Suprapubic skin (tissue), 4 donors: ENCODE measurements around the gene TBC1D8. TPM values are rescaled to one million over a fixed set of nuclear protein-coding genes. Genes with fewer than 3 reads are reported as not detected.

Source experiments
- DNase-seq, 2 donors: peaks; one replicate each; pipeline ENCODE4 v3.0.0-alpha.2; 2019; ENCODE audit warnings: low spot score in 2 of 2
- H3K27ac ChIP-seq: fragments of 200-600 bp; sonication (generic); one replicate; pipeline ENCODE4 v1.5.1; 2019
- H3K27me3 ChIP-seq: fragments of 200-600 bp; sonication (generic); one replicate; pipeline ENCODE4 v1.5.1; 2019
- H3K36me3 ChIP-seq: fragments of 200-600 bp; sonication (generic); one replicate; pipeline ENCODE4 v1.5.1; 2019
- H3K4me1 ChIP-seq: fragments of 200-600 bp; sonication (generic); one replicate; pipeline ENCODE4 v1.5.1; 2019
- H3K4me3 ChIP-seq: fragments of 200-600 bp; sonication (generic); one replicate; pipeline ENCODE4 v1.5.1; 2019; ENCODE audit warnings: mild to moderate bottlenecking
- H3K9me3 ChIP-seq: fragments of 200-600 bp; sonication (generic); one replicate; pipeline ENCODE4 v1.5.1; 2019
- CTCF ChIP-seq, 2 donors: fragments of 200-600 bp in 1 of 2; fragments of 450-650 bp in 1 of 2; sonication (generic) in 1 of 2; IDR thresholded peaks; one replicate each; pipeline ENCODE4 v1.5.1; 2016 to 2019; ENCODE audit warnings: antibody characterized with exemption in 2 of 2, mild to moderate bottlenecking in 1 of 2, moderate library complexity in 1 of 2
- EP300 ChIP-seq: sonication (generic); formaldehyde crosslinking; IDR thresholded peaks from one replicate; pipeline ENCODE4 v1.6.1; 2017; ENCODE audit warnings: antibody characterized with exemption
- POLR2A ChIP-seq, 2 donors: fragments of 450-650 bp; IDR thresholded peaks; one replicate each; pipeline ENCODE4 v1.6.1; 2017; ENCODE audit warnings: antibody characterized with exemption in 2 of 2, mild to moderate bottlenecking in 2 of 2, moderate library complexity in 2 of 2
- POLR2AphosphoS5 ChIP-seq, 3 donors: sonication (generic); formaldehyde crosslinking; IDR thresholded peaks; one replicate each; pipeline ENCODE4 v1.6.1; 2017; ENCODE audit warnings: antibody characterized with exemption in 3 of 3
- WGBS: methylation state at CpG from one replicate; pipeline ENCODE4 v1.1.5; 2018; 5-methylcytosine and 5-hydroxymethylcytosine counted together
- total RNA-seq, 4 donors: library from RNA; depleted of rRNA; stranded (reverse); fragments of >200 nt; gene quantifications; one replicate each; pipeline ENCODE4 v1.1.0, GENCODE V29; 2016

TBC1D8 gene
- total RNA-seq, 4 donors from 2014 or later: 38.8 to 309 (median 68.3) TPM

GRCh38 chr2:101195871-101196661 is 44.9 kb upstream of the TBC1D8 start:
- Histone ChIP-seq H3K27me3 (no peaks in the 10 kb centered on the region), H3K36me3 (no peaks in the 10 kb centered on the region), H3K4me3 (no peak overlapping the region), H3K4me1 (peaks cover 6% of the 10 kb centered on the region), H3K27ac (no peak overlapping the region), H3K9me3 (no peaks in the 10 kb centered on the region)
- no peak for DNase-seq
- no peak for TF ChIP-seq EP300
- TF ChIP-seq POLR2A (IDR thresholded peaks at IDR 0.05): no peak
- no peak for TF ChIP-seq POLR2AphosphoS5 (IDR thresholded peaks at IDR 0.05)
- no peak for TF ChIP-seq CTCF (IDR thresholded peaks at IDR 0.05)
- 89% methylated on average over 9 of the region's 9 CpGs for WGBS

GRCh38 chr2:101193033-101193626 is 41.9 kb upstream of the TBC1D8 start:
- 92% methylated on average over 10 of the region's 11 CpGs for WGBS
- Histone ChIP-seq H3K4me3 (no peak overlapping the region), H3K36me3 (no peaks in the 10 kb centered on the region), H3K27ac (no peak overlapping the region), H3K27me3 (no peaks in the 10 kb centered on the region), H3K9me3 (no peaks in the 10 kb centered on the region), H3K4me1 (peaks cover 3% of the 10 kb centered on the region)
- TF ChIP-seq POLR2A (IDR thresholded peaks at IDR 0.05) (no peak), POLR2AphosphoS5 (IDR thresholded peaks at IDR 0.05) (no peak), CTCF (IDR thresholded peaks at IDR 0.05) (no peak), EP300 (no peak)
- DNase-seq: no peak

GRCh38 chr2:101190747-101191516 is 39.8 kb upstream of the TBC1D8 start:
- no peak overlapping the region for H3K4me3 ChIP-seq
- TF ChIP-seq EP300 (no peak), POLR2AphosphoS5 (IDR thresholded peaks at IDR 0.05) (no peak), POLR2A (IDR thresholded peaks at IDR 0.05) (no peak), CTCF (IDR thresholded peaks at IDR 0.05) (no peak)
- no peak for DNase-seq
- no peaks in the 10 kb centered on the region for H3K27me3 ChIP-seq
- peaks cover 6% of the 10 kb centered on the region for H3K4me1 ChIP-seq
- no peaks in the 10 kb centered on the region for H3K9me3 ChIP-seq
- no peak overlapping the region for H3K27ac ChIP-seq
- no peaks in the 10 kb centered on the region for H3K36me3 ChIP-seq
- 22% methylated on average over 8 of the region's 9 CpGs for WGBS

- Histone ChIP-seq H3K27ac (no peak overlapping the region), H3K27me3 (no peaks in the 10 kb centered on the region), H3K36me3 (no peaks in the 10 kb centered on the region), H3K4me3 (no peak overlapping the region), H3K4me1 (peaks cover 6% of the 10 kb centered on the region), H3K9me3 (no peaks in the 10 kb centered on the region)
- TF ChIP-seq CTCF (IDR thresholded peaks at IDR 0.05) (peak in 1 of 2 donors; percentile 18), EP300 (no peak)
- WGBS: 82% methylated on average over 5 of the region's 5 CpGs
- no peak for DNase-seq
Observed at GRCh38 chr2:101188683-101189405, 37.7 kb upstream of the TBC1D8 start.
